ENCODE measurements around the gene COX18. TPM values are rescaled to one million over a fixed set of nuclear protein-coding genes. Genes with fewer than 3 reads are reported as not detected.

COX18 gene
- total RNA-seq, 4 donors from 2014 or later = 7.4 to 15.0 (median 12.7) TPM

GRCh38 chr4:73053076-73053475 is 16.4 kb downstream of the COX18 start:
- in situ Hi-C loops (cut with MboI; ENCODE audit: low sequenced_read_pairs in 4 of 4) = loop anchor here in 1 of 4 donors (25.0 kb wide), 1 partner anchor 1109 kb away; the partner anchor contains the start of gene MTHFD2L
- intact Hi-C loops (cut with DNase I; ENCODE audit: low total_unique reads) = no loop called here
- peaks cover 0 to 43% of the 10 kb centered on the region in 2 donors for H3K36me3 ChIP-seq
- H3K27me3 ChIP-seq = no peaks in the 10 kb centered on the region
- H3K4me3 ChIP-seq = no peak overlapping the region
- DNase-seq = no peak
- H3K4me1 ChIP-seq = no peaks in the 10 kb centered on the region
- TF ChIP-seq POLR2A (IDR thresholded peaks at IDR 0.05) (no peak), CTCF (IDR thresholded peaks at IDR 0.05 in 4 of 5, conservative IDR thresholded peaks at IDR 0.05 in 1 of 5) (no peak)
- no peaks in the 10 kb centered on the region for H3K9me3 ChIP-seq
- no peak overlapping the region for H3K27ac ChIP-seq
- ATAC-seq = no peak

DNA sequence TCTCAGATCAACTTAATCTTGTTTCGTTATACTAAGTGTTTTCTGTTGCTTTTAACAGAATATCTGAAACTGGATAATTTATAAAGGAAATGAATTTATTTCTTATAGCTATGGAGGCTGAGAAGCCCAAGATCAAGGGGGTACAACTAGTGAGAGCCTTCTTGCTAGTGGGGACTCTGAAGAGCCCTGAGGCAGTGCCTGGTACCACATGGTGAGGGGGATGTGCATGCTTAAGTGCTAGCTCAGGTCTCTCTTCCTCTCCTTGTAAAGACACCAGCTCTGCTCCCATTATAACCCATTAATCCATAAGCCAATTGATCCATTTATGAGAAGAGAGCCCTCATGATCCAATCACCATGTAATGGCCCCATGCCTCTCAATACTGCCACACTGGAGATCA is 17.9 kb downstream of the COX18 start:
- intact Hi-C loops (cut with DNase I; ENCODE audit: low total_unique reads) (no loop called here), in situ Hi-C loops (cut with MboI; ENCODE audit: low sequenced_read_pairs in 4 of 4) (loop anchor here in 1 of 4 donors (25.0 kb wide), 1 partner anchor 1111 kb away; the partner anchor contains the start of gene MTHFD2L)
- H3K4me1 ChIP-seq = no peaks in the 10 kb centered on the region
- TF ChIP-seq POLR2A (IDR thresholded peaks at IDR 0.05) (no peak), CTCF (IDR thresholded peaks at IDR 0.05 in 4 of 5, conservative IDR thresholded peaks at IDR 0.05 in 1 of 5) (no peak)
- H3K36me3 ChIP-seq = peaks cover 0 to 28% of the 10 kb centered on the region in 2 donors
- no peaks in the 10 kb centered on the region for H3K27me3 ChIP-seq
- no peak overlapping the region for H3K4me3 ChIP-seq
- H3K9me3 ChIP-seq = no peaks in the 10 kb centered on the region
- H3K27ac ChIP-seq = no peak overlapping the region
- ATAC-seq (no peak), DNase-seq (no peak)

DNA sequence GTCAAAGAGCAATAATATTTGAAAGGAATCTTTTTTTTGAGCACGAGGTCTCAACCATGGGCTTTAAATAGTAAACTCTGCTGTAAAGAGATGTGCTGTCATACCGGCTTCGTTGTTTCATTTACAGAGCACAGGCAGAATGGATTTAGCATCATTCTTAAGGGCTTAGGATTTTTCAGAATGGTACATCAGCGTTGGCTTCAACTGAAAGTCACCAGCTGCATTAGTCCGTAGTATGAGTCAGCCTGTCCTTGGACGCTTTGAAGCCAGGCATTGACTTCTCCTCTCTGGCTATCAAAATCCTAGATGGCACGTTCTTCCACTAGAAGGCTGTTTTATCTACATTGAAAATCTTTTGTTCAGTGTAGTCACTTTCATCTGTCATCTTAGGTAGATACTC is 23.6 kb downstream of the COX18 start:
- intact Hi-C loops (cut with DNase I; ENCODE audit: low total_unique reads) (no loop called here), in situ Hi-C loops (cut with MboI; ENCODE audit: low sequenced_read_pairs in 4 of 4) (no loop called here)
- Histone ChIP-seq H3K4me3 (no peak overlapping the region), H3K27me3 (no peaks in the 10 kb centered on the region), H3K9me3 (no peaks in the 10 kb centered on the region), H3K4me1 (no peaks in the 10 kb centered on the region), H3K27ac (no peak overlapping the region), H3K36me3 (no peaks in the 10 kb centered on the region)
- DNase-seq = no peak
- no peak for ATAC-seq
- TF ChIP-seq CTCF (IDR thresholded peaks at IDR 0.05 in 4 of 5, conservative IDR thresholded peaks at IDR 0.05 in 1 of 5) = no peak
- no peak for TF ChIP-seq POLR2A (IDR thresholded peaks at IDR 0.05)

DNA sequence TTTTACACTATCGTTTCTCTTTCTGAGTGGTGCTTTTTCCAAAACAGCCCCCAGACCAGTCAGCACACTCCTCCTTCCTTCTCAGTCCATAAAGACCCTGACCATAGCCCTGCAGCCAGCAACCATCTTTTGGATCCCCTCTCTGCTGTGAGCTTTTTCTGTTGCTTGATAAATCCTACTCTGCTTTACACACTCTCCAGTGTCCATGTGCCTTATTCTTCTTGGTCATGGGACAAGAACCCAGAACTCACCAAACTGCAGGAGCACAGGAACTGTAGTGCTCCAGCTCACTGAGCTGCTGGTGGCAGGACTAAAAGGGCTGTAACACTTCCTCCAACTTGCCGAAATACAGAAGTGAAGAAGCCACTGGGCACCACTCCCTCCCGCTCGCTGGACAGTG is 32.5 kb downstream of the COX18 start:
- Histone ChIP-seq H3K36me3 (no peaks in the 10 kb centered on the region), H3K9me3 (peaks cover 0 to 5% (median 0%) of the 10 kb centered on the region in 3 donors), H3K4me3 (no peak overlapping the region), H3K4me1 (no peaks in the 10 kb centered on the region), H3K27me3 (no peaks in the 10 kb centered on the region), H3K27ac (no peak overlapping the region)
- ATAC-seq (no peak), DNase-seq (no peak)
- intact Hi-C loops (cut with DNase I; ENCODE audit: low total_unique reads) (no loop called here), in situ Hi-C loops (cut with MboI; ENCODE audit: low sequenced_read_pairs in 4 of 4) (no loop called here)
- TF ChIP-seq CTCF (IDR thresholded peaks at IDR 0.05 in 4 of 5, conservative IDR thresholded peaks at IDR 0.05 in 1 of 5) (no peak), POLR2A (IDR thresholded peaks at IDR 0.05) (no peak)

- intact Hi-C loops (cut with DNase I; ENCODE audit: low total_unique reads) = no loop called here
- Histone ChIP-seq H3K4me1 (no peaks in the 10 kb centered on the region), H3K27ac (no peak overlapping the region), H3K4me3 (no peak overlapping the region), H3K36me3 (no peaks in the 10 kb centered on the region), H3K27me3 (no peaks in the 10 kb centered on the region), H3K9me3 (peaks cover 0 to 5% (median 0%) of the 10 kb centered on the region in 3 donors)
- in situ Hi-C loops (cut with MboI; ENCODE audit: low sequenced_read_pairs in 4 of 4) = no loop called here
- no peak for ATAC-seq
- DNase-seq = no peak
- no peak for TF ChIP-seq CTCF (IDR thresholded peaks at IDR 0.05 in 4 of 5, conservative IDR thresholded peaks at IDR 0.05 in 1 of 5)
- no peak for TF ChIP-seq POLR2A (IDR thresholded peaks at IDR 0.05)
These were observed 33.4 kb downstream of the COX18 start for GRCh38 chr4:73036123-73036522.

Measured in gastrocnemius medialis (tissue), 4 donors.